CD14-positive monocyte (primary cell): ENCODE data around the gene MEI1. TPM values are rescaled to one million over a fixed set of nuclear protein-coding genes. Genes with fewer than 3 reads are reported as not detected.

Experiments
- DNase-seq, 3 donors: peaks; one replicate each; pipeline ENCODE4 v3.0.0-alpha.2; 2011 to 2022
- H2AFZ ChIP-seq: 2 replicates; pipeline ENCODE4 v1.6.0; 2012; ENCODE audit warnings: mild to moderate bottlenecking, low read depth, low read length, inconsistent platforms; ENCODE audit not compliant: insufficient read depth, poor library complexity, severe bottlenecking
- H3K27ac ChIP-seq, 2 donors: 1 replicate in 1 of 2; 2 replicates in 1 of 2; pipeline ENCODE4 v1.5.1; 2012 to 2013; ENCODE audit warnings: low read length in 2 of 2, control low read depth in 1 of 2, inconsistent platforms in 1 of 2, low read depth in 1 of 2, mild to moderate bottlenecking in 1 of 2
- H3K27me3 ChIP-seq, 2 donors: one replicate each; pipeline versions ENCODE4 v1.6.0 to v1.6.1; 2011 to 2013; ENCODE audit warnings: low read length in 2 of 2; ENCODE audit not compliant: control insufficient read depth in 2 of 2, insufficient read depth in 2 of 2
- H3K36me3 ChIP-seq, 2 donors: replicated peaks in 1 of 2; 1 replicate in 1 of 2; 2 replicates in 1 of 2; pipeline versions ENCODE4 v1.5.1 to v1.6.1; 2012 to 2013; ENCODE audit warnings: low read length in 2 of 2, control low read depth in 1 of 2, inconsistent platforms in 1 of 2, mild to moderate bottlenecking in 1 of 2; ENCODE audit not compliant: insufficient read depth in 2 of 2, control insufficient read depth in 1 of 2
- H3K4me1 ChIP-seq, 2 donors: 1 replicate in 1 of 2; 2 replicates in 1 of 2; pipeline versions ENCODE4 v1.5.1 to v1.6.1; 2012 to 2013; ENCODE audit warnings: low read length in 2 of 2, control low read depth in 1 of 2, inconsistent platforms in 1 of 2, mild to moderate bottlenecking in 1 of 2, moderate library complexity in 1 of 2; ENCODE audit not compliant: insufficient read depth in 2 of 2, control insufficient read depth in 1 of 2
- H3K4me2 ChIP-seq: replicated peaks from 2 replicates; pipeline ENCODE3; 2012; ENCODE audit warnings: low read length, moderate library complexity, mild to moderate bottlenecking; ENCODE audit not compliant: poor library complexity, severe bottlenecking; ENCODE audit errors: extremely low read depth
- H3K4me3 ChIP-seq, 3 experiments: fragments of 200-600 bp in 1 of 3; sonication (generic) in 1 of 3; replicated peaks in 1 of 3; 1 replicate in 2 of 3; 2 replicates in 1 of 3; pipeline ENCODE4 v1.5.1; 2011 to 2013; ENCODE audit warnings: low read length in 3 of 3, mild to moderate bottlenecking in 3 of 3, control low read depth in 2 of 3, low read depth in 2 of 3, inconsistent platforms in 1 of 3, moderate library complexity in 1 of 3
- H3K79me2 ChIP-seq: 2 replicates; pipeline ENCODE4 v1.6.0; 2012; ENCODE audit warnings: mild to moderate bottlenecking, control low read depth, inconsistent platforms, low read length, moderate library complexity; ENCODE audit not compliant: insufficient read depth
- H3K9ac ChIP-seq: 2 replicates; pipeline ENCODE4 v1.6.0; 2017; ENCODE audit warnings: low read length, mild to moderate bottlenecking; ENCODE audit not compliant: insufficient read depth, poor library complexity, severe bottlenecking
- H3K9me3 ChIP-seq, 2 donors: replicated peaks in 1 of 2; 1 replicate in 1 of 2; 2 replicates in 1 of 2; pipeline versions ENCODE4 v1.5.1 to v1.6.1; 2012 to 2013; ENCODE audit warnings: low read length in 2 of 2, control low read depth in 1 of 2; ENCODE audit not compliant: control insufficient read depth in 1 of 2, insufficient read depth in 1 of 2
- H4K20me1 ChIP-seq: 2 replicates; pipeline ENCODE4 v1.6.0; 2012; ENCODE audit warnings: mild to moderate bottlenecking, low read length, control low read depth, moderate library complexity; ENCODE audit not compliant: insufficient read depth
- H3K27ac Mint-ChIP-seq, 7 donors: one replicate each; pipeline ENCODE4 v1.8.0; 2020; ENCODE audit warnings: mild to moderate bottlenecking in 7 of 7, mixed read lengths in 7 of 7, moderate library complexity in 6 of 7, inconsistent platforms in 2 of 7
- H3K27me3 Mint-ChIP-seq, 3 donors: one replicate each; pipeline ENCODE4 v1.8.0; 2021 to 2022; ENCODE audit warnings: low read depth in 3 of 3, mild to moderate bottlenecking in 3 of 3, mixed read lengths in 3 of 3, moderate library complexity in 3 of 3, inconsistent platforms in 1 of 3
- H3K36me3 Mint-ChIP-seq, 2 donors: one replicate each; pipeline ENCODE4 v1.8.0; 2020; ENCODE audit warnings: mixed read lengths in 2 of 2, inconsistent platforms in 1 of 2, mild to moderate bottlenecking in 1 of 2
- H3K4me1 Mint-ChIP-seq: one replicate; pipeline ENCODE4 v1.8.0; 2020; ENCODE audit warnings: mild to moderate bottlenecking, mixed read lengths
- H3K4me3 Mint-ChIP-seq, 2 donors: one replicate each; pipeline ENCODE4 v1.8.0; 2020; ENCODE audit warnings: mild to moderate bottlenecking in 2 of 2, mixed read lengths in 2 of 2, moderate library complexity in 1 of 2
- H3K9me3 Mint-ChIP-seq, 7 donors: one replicate each; pipeline ENCODE4 v1.8.0; 2020 to 2022; ENCODE audit warnings: mixed read lengths in 7 of 7, mild to moderate bottlenecking in 6 of 7, moderate library complexity in 6 of 7, inconsistent platforms in 2 of 7
- WGBS: methylation state at CpG from one replicate; pipeline ENCODE4 v1.1.5; 2013; ENCODE audit warnings: missing lambda C conversion rate; ENCODE audit not compliant: insufficient coverage; 5-methylcytosine and 5-hydroxymethylcytosine counted together
- intact Hi-C, 2 donors: fragments of 100-400 bp; cut with micrococcal nuclease; formaldehyde crosslinking; loops; one replicate each; pipeline versions ENCODE4 v1.15.0 to v1.15.1; 2023
- polyA plus RNA-seq, 3 donors: library from polyadenylated mRNA; depleted of rRNA in 1 of 3; unstranded in 2 of 3; stranded (reverse) in 1 of 3; fragments of 300-500 nt in 2 of 3; fragments of >200 nt in 1 of 3; fragmentation: Illumina TruSeq in 2 of 3; gene quantifications; 1 replicate in 2 of 3; 2 replicates in 1 of 3; pipeline ENCODE4 v1.2.3, GENCODE V29; 2012 to 2021
- TF ChIP-seq, protein P1 (sequence below): fragments of 200-600 bp; IDR thresholded peaks from one replicate; pipeline ENCODE4 v1.8.0; 2022; ENCODE audit warnings: antibody characterized with exemption, mild to moderate bottlenecking

Gene MEI1
- polyA plus RNA-seq, 3 donors: 12.3 to 40.0 (median 37.0) TPM

DNA sequence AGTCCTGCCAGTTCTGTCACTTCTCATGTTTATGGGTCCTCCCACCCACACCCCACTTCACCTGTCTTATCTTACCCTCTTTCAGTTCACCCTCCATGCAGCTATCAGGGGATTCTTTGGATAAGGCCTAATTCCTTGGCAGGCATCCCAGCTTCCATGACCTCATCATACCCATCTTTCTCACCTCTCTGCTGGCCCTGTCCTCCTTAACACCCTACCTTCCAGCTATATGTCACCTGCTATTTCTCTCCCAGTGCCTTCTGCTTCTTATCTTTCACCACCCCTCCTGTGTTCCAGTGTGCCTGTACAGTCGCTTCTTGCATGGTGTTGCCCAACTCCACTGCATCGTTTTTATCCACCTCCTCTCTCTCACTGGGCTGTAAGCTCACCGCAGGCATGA lies 38.9 kb upstream of the MEI1 start:
- Mint-ChIP-seq H3K9me3 (no peaks in the 10 kb centered on the region), H3K4me1 (no peaks in the 10 kb centered on the region), H3K4me3 (no peak overlapping the region), H3K27ac (peak overlapping the region in 4 of 7 donors; percentile 2 to 47 (median 14)), H3K27me3 (no peaks in the 10 kb centered on the region), H3K36me3 (peaks cover 78 to 96% of the 10 kb centered on the region in 2 donors)
- H3K4me1 ChIP-seq: no peaks in the 10 kb centered on the region
- H3K36me3 ChIP-seq: peaks cover 92 to 100% of the 10 kb centered on the region in 2 donors
- intact Hi-C loops: no loop called here
- no peak overlapping the region for H3K9ac ChIP-seq
- no peaks in the 10 kb centered on the region for H4K20me1 ChIP-seq
- H3K27ac ChIP-seq: no peak overlapping the region
- H2AFZ ChIP-seq: no peak overlapping the region
- H3K27me3 ChIP-seq: no peaks in the 10 kb centered on the region
- TF ChIP-seq, protein P1, sequence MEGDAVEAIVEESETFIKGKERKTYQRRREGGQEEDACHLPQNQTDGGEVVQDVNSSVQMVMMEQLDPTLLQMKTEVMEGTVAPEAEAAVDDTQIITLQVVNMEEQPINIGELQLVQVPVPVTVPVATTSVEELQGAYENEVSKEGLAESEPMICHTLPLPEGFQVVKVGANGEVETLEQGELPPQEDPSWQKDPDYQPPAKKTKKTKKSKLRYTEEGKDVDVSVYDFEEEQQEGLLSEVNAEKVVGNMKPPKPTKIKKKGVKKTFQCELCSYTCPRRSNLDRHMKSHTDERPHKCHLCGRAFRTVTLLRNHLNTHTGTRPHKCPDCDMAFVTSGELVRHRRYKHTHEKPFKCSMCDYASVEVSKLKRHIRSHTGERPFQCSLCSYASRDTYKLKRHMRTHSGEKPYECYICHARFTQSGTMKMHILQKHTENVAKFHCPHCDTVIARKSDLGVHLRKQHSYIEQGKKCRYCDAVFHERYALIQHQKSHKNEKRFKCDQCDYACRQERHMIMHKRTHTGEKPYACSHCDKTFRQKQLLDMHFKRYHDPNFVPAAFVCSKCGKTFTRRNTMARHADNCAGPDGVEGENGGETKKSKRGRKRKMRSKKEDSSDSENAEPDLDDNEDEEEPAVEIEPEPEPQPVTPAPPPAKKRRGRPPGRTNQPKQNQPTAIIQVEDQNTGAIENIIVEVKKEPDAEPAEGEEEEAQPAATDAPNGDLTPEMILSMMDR: no peak
- H3K9me3 ChIP-seq: no peaks in the 10 kb centered on the region
- H3K79me2 ChIP-seq: no peaks in the 10 kb centered on the region
- H3K4me2 ChIP-seq: no peak overlapping the region
- no peak for DNase-seq
- WGBS: 96% methylated on average over 3 of the region's 3 CpGs
- H3K4me3 ChIP-seq: no peak overlapping the region

DNA sequence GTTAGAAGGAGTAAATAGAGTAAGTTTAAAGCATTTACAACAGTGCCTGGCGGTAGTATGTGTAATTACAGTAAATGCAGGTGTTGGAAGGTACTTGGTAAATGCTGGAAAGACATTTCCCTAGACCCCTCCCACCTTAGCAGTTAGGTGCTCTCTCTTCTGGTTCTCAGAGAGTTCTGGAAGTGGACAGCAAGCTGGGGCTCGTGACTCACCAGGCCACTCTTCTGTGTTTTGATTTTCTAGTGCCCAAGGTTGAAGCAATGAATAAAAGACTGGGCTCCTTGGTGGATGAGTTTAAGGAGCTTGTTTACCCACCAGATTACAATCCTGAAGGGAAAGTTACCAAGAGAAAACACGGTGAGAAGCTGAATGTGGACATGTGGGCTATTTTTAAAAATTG lies 38.2 kb upstream of the MEI1 start:
- Mint-ChIP-seq H3K27me3 (no peaks in the 10 kb centered on the region), H3K4me3 (no peak overlapping the region), H3K27ac (peak overlapping the region in 1 of 7 donors; percentile 33), H3K4me1 (no peaks in the 10 kb centered on the region), H3K9me3 (no peaks in the 10 kb centered on the region), H3K36me3 (peaks cover 72 to 90% of the 10 kb centered on the region in 2 donors)
- no peaks in the 10 kb centered on the region for H3K9me3 ChIP-seq
- H3K27me3 ChIP-seq: no peaks in the 10 kb centered on the region
- no peak overlapping the region for H2AFZ ChIP-seq
- no peak overlapping the region for H3K4me3 ChIP-seq
- peaks cover 87 to 94% of the 10 kb centered on the region in 2 donors for H3K36me3 ChIP-seq
- no peaks in the 10 kb centered on the region for H3K4me1 ChIP-seq
- H3K4me2 ChIP-seq: no peak overlapping the region
- intact Hi-C loops: no loop called here
- TF ChIP-seq, protein P1: no peak
- H3K27ac ChIP-seq: no peak overlapping the region
- no peak for DNase-seq
- no CpG with 5 or more reads among the region's 3 CpGs for WGBS
- no peaks in the 10 kb centered on the region for H3K79me2 ChIP-seq
- no peaks in the 10 kb centered on the region for H4K20me1 ChIP-seq
- H3K9ac ChIP-seq: no peak overlapping the region
